ENCODE results near the gene KLK6.

DNA sequence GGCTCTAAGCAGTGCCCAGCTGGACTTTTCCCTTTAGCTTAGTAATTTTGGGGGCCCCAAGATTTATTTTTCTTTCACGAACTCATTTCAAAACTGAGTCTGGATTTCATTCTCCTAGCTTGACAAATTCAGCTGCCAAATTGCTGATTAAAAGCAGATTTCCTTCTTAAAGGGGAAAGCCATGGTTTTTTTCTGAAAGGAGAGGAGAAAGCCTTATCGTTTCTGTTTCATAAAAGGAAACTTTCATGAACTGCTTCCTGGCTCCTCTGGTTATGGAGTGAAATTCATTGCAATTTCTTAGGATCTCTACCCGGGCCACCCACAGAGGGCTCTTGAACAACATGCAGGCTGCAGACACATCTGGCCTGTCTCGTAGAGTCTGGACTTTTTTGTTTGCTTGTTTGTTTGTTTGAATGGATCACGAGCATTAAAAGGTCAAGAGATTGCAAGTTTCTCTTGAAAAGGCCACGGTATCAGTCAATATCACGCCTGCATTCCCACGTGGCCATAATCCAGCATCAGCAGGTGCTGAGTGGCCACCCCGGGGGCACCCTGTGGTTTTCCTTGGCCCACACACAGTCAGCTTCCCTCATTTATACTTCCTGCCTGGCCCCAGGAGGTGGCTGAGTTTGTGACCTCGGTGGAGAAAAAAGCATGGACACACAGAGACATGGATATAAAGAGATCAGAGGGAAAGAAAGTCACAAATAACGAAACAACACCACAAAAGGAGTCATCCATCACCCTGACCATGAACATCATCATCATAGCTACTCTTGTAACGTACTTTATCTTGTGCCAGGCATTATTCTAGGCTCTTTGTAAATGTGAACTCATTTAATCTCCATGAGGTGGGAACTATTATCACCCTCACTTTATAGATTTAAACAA is 47.7 kb downstream of the KLK6 start:
- TF ChIP-seq, protein P1, sequence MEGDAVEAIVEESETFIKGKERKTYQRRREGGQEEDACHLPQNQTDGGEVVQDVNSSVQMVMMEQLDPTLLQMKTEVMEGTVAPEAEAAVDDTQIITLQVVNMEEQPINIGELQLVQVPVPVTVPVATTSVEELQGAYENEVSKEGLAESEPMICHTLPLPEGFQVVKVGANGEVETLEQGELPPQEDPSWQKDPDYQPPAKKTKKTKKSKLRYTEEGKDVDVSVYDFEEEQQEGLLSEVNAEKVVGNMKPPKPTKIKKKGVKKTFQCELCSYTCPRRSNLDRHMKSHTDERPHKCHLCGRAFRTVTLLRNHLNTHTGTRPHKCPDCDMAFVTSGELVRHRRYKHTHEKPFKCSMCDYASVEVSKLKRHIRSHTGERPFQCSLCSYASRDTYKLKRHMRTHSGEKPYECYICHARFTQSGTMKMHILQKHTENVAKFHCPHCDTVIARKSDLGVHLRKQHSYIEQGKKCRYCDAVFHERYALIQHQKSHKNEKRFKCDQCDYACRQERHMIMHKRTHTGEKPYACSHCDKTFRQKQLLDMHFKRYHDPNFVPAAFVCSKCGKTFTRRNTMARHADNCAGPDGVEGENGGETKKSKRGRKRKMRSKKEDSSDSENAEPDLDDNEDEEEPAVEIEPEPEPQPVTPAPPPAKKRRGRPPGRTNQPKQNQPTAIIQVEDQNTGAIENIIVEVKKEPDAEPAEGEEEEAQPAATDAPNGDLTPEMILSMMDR (IDR thresholded peaks at IDR 0.05; ENCODE audit: insufficient read depth, low read depth, low read length): no peak
- TF ChIP-seq EZH2 (IDR thresholded peaks at IDR 0.05; ENCODE audit: insufficient read depth, low read length): no peak

Data from astrocyte (in vitro differentiated cells and primary cell).